HuH-7 (cell line): ENCODE results near the gene BRICD5.

ENCODE experiments used
- DNase-seq: peaks from one replicate; pipeline ENCODE4 v3.0.0; 2011; ENCODE audit warnings: low spot score

BRICD5 gene

DNA sequence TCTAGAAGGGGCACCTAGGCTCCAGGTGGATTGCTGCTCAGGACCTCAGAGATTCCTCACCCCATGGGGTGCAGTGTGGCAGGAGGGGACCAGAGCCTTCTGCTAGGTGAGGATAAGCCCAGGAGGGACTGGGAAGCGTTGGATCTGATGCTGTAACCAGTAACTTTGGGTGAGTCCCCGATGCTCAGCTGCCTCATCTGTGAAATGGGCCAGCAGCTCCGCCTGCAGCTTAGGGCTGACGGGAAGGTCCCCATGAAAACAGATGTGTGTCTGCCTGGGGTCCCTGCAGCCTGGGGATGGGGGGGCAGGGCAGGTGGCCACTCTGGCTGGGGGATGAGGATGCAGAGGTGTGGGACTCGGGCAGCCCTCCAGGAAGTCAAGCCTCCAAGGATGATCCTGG, 11.6 kb downstream of the BRICD5 start:
- DNase-seq = no peak

DNA sequence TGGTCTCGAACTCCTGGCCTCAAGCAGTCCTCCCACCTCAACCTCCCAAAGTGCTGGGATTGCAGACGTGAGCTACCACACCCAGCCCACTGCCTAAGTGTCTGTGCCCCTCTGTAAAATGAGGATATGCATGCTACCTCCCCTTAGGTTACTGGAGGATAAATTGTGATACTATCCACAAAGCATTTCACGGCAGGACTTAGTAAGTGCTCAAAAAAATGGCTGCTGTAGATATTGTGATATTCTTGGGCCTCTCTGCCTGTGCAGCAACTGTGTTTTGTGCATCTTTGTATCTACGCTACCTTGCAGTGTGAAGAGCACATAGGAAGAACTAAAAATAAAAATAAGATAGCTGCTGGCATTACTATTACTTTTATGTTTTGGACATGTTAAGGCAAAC, 12.4 kb downstream of the BRICD5 start:
- no peak for DNase-seq

DNA sequence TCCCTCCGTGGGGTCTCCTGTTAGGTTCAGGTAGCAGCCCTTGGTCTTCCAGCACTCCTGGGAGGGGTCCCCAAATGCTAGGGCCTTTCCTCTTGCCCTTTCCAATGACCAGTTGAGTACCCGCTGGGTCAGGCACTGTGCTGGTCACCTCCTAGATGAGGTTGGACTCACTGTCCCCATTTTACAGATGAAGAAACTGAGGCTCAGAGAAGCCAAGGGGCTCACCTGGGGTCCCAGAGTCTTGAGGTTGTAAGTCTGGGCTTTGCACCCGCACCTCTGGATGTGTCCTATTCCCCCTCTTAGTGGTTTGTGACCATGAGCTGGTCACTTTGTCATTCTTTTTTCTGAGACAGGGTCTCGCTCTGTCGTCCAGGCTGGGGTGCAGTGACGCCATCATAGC, 12.9 kb downstream of the BRICD5 start:
- no peak for DNase-seq

DNA sequence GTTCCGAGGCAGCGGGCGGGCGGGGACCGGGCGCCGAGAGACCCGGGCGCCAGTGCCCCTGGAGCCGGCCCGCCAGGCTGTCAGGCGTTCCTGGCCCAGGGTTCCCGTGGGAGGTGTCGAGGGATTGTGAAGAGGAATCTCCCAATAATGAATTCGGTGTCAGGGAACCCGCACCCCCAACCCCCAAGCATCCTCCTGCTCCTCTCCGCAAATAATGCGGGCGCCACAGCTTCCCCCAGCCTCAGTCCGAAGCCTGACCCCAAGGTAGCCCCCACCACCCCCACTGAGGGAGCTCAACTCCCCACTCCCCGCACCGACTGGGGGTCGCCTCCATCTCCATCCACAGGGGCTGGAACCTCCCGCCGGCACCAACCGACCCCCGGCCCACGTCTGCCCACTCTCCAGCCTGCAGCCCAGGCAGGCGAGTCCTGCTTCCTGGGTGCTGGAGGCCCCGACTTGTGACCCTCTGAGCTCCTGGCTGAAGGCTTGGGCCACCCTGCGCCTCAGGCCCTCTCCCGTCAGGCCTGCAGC, 13.6 kb downstream of the BRICD5 start:
- DNase-seq = no peak

DNA sequence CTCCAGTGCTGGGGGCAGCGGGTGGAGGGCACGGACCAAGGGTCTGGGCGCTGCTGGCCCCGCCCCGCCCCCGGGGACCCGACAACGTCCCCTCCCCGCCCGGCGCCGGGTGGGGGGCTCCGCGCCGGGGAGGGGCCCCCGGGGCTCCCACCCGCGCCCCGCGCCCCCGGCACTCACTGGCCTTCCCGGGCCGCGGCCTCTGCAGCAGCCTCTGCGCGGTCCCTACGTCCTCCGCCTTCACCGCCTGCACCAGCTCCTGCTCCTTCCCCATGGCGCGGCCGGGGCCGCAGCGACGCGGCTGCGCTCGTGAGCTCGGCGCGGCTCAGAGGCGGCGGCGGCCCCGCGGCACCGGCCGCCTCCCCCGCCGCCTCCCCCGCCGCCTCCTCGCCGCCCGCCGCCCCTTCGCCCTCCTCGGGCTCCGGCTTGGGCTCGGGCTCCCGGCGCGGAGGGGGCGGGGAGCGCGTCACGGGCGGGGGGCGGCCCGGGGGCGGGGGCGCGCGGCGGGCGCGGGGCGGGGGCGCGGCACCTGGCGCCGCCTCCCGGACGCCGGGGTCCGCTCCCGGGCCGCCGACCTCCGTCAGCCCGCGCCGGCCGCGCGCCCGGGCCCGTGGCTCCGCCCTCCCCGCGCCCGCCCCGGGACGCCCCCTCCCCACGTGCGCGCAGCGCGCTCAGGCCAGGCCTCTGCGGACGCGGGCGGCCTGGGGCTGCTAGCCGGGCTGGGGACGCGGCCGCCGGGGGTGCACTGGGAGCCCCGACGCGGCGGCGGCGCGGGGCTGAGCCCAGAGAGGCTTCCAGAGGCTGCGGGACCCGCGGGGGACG, 14.3 kb downstream of the BRICD5 start, which contains the start of gene CASKIN1:
TSS of gene CASKIN1 (minus strand) at position 444 of the 819 bp plus-strand sequence. CDS start at position 271, 173 bp downstream.
- DNase-seq = no peak

DNA sequence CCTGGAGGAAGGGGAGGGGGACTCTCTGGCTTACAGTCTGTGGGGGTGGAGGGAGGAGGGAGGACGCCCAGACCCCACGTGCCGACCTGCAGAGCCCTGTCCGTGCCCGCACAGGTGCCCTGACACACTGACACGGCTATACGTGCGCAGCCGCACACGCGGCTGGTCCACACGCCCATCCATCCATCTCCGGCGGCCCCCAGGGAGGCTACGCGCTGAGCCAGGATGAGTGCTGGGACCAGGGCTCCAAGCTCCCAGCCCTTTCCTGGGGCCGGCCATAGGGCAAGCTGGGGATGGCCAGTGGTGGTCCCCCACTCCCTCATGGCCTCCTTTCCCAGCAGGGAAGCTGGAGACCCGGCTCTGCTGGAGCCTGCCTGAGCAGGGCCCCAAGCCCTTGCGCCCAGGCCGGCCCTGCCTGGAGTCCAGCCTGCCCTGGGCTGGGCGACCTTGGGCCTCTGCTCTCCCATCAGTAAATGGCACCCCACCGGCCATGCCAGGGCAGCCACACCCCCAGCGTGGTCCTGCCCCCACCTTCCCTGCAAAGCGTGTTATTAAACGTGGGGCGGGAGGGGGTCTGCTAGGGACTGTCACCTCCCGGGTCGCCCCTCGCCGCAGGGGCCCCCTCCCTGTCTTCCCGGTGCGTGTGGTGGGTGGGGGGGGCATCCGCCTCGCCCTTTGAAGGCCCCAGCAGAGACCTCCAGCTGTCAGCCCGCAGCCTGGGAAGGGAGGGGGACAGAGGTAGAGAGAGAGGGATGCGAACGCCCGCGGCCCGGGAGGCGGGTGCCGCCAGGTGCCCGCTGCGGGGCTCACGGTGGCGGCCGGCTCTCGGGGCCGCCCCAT, 15.1 kb downstream of the BRICD5 start:
- DNase-seq = no peak

DNA sequence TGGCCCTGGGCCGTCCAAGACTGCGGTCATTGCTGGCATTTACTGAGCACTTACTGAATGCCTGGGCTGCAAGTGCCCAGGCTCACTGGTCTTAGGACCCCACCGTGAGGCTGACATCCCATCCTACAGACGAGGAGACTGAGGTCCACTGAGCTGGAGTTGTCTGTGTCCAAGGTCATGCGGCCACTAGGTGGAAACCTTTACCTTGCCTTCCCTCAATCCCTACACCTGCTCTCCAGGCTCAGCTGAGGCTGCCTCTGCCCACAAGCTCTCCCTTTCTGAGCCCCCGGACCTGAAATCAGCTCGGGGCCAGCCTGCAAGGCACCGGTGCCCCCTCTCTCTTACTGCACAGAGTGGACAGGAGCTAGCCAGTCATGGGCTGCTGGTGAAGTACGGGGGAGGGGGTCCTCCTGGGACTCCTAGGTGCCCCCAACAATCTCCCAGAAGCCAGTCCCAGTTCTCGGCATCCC, 15.8 kb downstream of the BRICD5 start:
- DNase-seq = peak; percentile 93

DNA sequence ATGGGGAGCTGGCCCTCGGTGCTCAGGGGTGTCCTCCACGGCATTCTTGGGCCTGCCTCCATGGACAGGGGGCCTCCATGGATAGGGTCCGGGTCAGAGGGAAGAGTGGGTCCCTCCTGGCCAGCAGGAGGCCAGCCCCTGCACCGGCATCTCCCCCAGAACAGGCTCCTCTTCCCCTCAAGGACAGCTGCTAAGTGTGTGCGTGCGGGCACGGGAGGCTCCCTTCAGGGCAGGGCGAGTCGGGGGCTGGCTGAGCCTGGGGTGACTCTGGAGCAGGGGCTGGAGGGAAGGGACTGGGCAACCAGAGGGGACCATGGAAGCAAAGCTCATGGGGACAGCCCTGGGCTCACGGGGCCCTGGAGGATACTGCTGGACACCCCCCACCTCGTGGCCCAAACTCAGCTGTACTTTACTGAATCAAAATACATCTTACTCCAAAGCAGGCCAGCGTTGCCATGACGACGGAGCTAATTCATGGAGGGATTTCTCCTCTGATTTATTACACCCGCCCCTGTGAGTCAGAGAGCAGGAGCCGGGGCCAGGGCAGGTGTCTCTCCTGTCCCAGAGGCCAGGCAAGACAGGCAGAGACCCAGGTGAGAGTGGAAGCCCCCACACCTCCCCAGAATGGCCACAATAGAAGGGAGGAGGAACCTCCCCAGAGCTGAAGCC, 16.4 kb downstream of the BRICD5 start:
- DNase-seq = no peak

DNA sequence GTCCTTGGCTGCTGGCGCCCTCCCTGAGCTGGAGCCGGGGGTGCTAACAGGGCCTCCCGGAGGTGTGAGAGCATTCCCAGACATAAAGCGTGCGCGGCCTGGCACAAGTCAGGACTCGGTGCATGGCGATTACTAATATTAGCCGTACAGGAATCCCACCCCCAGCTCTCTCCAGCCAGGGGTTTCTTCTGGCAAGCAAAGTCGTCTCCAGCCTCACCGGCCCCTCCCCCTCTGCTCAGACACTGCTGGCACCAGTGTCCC, 19.3 kb downstream of the BRICD5 start:
- DNase-seq = no peak

DNA sequence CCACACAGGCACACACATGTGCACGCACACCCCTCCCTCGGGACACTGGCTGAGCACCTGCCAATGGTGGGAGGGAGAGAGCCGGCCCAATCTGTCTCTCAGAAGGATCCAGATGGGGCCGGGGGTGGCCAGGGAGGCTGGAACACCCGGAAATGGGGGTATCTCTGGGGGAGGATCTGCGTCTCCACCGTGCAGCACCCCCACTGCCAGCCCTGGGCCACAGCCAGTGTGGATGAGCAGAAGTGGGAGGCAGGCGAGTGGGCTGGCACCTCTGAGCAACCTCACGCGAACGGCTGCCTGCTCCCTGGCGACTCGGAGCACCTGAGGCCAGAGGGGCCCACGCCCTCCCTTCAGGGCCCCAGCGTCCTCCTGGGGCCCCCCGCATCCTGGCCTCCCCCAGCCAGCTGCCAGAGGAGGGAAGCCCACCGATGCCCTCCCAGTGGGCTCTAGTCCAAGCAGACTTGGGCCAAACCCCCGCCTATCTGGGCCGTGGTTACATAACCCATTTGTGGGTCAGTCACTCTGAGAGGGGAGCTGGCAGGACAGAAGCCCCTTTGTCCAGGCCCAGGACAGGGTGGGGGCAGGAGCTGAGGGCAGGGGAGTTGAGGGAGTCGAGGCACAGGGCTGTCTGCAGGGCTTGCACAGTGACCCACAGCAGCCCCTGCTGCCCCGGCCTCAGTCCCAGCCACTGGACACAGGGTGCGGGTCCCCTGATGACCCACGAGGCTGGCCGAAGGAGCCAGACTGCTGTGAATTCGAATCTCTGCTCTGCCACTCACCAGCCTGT, 19.8 kb downstream of the BRICD5 start:
- DNase-seq = no peak

DNA sequence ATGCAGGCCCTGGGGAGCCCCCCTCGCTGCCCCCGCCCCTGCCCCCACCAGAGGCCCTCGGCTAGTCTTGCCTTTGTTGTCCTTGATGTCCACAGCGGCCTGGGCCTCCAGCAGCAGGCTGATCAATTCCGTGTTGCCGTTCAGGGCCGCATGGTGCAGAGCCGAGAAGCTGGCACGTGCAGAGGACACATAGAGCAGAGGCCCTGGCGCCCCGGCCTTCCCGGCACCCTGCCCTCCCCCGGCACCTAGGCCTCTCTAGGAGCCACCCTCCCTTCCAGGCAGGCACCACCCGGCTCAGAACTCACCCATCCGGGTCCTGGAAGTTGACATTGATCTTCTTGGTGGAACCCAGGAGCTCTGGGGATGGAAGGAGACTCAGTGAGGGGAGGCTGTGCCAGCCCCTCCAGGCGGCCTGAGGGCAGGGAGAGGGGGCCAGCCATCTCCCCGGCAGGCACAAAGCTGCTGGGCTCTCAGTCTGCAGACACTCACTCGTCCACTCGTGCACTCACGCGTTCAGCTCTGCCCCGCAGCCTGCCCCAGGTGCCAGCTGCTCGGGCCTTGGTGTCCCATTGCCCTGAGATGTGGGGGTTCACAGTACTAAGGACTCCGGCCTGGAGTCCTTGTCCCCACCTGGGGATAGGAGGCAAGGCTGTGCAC, 20.5 kb downstream of the BRICD5 start:
- DNase-seq = no peak

DNA sequence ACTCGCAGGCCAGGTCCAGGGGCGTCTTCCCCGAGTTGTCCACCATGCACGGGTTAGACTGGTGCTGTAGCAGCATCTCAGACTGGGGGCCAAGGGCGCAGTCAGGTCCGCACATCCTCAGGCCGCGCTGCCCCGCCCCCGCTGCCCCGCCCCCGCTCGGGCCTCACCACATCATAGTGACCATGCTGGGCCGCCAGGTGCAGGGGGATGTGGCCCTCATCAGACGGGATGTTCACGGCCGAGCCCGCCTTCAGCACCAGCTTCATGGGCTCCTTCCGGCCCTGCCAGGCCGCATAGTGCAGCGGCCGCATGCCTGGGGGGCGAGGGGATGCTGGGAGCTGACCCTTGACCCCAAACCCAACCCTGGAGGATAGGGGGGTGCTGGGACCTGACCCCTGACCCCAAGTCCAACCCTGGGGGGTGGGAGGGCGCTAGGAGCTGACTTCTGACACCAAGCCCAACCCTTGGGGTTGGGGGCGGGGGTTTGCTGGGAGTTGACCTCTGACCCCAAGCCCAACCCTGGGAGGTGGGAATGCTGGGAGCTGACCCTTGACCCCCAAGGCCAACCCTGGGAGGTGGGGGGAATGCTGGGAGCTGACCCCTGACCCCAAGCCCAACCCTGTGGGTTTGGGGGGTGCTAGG, 21.3 kb downstream of the BRICD5 start:
- DNase-seq = no peak

DNA sequence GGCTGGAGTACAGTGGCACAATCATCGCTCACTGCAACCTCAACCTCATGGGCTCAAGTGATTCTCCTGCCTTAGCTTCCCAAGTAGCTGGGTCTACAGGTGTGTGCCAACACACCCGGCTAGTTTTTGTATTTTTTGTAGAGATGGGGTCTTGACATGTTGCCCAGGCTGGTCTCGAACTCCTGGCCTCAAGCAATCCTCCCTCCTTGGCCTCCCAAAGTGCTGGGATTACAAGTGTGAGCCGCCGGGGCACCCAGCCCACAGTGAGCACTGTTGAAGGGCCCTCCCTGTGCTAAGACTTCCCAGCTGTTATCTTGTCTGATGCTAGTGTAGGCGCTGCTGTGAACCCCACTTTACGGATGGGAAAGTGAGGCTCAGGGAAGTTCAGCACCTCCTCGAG, 22.3 kb downstream of the BRICD5 start:
- no peak for DNase-seq

DNA sequence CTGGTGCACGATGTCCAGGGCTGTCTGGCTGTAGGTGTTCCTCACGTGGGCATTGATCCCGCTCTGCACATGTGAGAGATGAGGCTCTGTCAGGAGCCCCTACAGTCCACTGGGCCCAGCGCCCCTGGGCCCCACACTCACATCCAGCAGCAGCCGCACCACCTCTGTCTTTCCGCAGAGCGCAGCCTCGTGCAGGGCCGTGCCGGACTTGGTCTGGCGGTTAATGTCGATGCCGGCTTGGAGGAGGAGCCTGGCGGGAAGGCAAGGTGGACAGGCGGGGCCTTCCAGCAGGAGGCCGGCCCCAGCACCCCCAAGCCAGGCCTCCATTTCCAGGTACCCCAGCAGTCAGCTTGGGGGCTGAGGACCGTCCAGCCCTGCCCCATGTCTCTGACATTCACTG, 23.5 kb downstream of the BRICD5 start:
- no peak for DNase-seq

DNA sequence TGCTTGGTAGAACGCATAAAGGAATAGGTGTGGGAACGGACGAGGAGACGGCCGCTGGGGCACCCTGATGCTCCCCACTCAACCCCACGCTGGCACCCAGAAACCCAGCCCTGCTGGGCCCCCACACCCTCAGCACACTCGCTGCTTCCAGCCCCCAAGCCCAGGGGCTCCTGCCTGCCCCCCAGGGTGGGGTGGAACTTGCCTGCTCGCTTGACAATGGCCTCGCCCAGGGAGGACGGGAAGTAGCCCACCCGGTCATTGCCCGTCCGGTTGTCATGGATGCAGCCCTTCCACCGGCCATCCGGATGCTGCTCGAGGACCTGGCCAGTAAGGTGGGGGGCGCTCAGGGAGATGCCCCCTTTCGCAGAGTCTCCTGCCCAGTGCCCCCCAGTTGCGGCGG, 24.2 kb downstream of the BRICD5 start:
- no peak for DNase-seq

DNA sequence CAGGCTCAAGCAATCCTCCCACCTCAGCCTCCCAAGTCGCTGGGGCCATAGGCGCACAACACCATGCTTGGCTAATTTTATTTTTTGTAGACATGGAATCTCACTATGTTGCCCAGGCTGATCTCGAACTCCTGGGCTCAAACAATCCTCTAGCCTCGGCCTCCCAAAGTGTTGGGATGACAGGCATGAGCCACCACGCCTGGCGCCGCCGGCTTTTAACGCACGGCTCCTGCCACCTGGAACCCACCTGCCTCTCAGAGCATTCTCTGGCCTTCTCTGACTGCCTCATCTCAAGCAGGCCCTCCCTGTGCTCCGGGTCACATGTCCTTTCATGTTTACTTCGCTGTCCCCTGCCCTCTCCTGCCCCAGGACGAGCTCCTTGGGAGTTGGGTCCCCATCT, 24.6 kb downstream of the BRICD5 start:
- no peak for DNase-seq

DNA sequence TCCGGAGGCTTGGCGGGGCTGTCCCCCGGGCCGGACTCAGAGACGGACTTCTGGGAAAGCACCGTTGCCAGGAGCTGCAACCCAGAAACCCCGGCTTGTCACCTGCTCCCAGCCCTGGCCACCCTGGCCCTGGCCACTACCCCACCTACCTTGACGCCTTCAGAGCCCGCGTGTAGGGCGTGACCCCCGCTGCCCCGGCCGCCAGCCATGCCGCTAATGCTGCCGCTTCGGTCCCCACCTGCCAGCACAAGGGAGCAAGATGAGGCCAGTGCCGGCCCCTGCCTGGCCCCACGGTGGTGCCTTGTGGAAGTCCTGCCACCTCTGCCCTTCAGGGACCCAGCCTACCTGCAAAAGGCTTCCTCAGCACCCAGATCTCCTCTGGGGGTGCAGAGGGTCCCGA, 25.7 kb downstream of the BRICD5 start:
- DNase-seq = no peak

DNA sequence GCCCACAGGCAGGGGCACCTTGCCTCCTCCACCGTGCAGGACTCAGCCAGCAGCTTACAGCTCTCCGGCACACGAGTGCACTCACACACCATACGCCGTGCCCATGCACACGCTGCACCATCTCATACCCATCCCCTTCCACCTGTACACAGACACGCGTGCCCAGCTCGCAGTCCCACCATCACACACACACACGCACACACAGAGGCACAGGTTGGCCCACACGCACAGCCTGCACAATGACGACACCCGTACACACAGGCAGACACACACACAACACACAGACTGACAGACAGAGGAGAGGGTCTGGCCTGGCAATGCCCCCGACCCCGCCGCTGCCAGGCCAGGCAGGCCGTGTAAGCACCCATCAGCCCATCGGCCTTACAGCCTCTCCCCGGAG, 26.3 kb downstream of the BRICD5 start:
- no peak for DNase-seq

DNA sequence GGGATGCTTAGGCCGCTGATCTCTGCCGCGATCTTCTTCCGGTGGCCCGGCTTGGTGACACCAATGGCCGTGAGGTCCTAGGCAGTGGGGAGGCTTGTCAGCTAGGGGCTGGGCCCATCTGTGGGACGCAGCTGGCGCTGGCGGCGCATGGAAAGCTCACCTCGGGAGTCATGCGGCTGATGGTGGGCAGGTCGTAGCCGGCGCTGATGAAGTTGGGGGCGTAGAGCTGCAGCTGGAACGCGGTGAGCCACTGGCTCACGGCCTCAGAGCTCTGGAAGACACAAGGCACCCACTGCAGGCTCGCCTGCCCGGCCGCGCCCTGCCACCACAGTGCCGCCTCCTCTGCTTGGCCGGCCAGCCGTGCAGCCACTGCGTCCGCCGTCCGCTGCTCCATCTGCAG, 27.0 kb downstream of the BRICD5 start:
- no peak for DNase-seq

DNA sequence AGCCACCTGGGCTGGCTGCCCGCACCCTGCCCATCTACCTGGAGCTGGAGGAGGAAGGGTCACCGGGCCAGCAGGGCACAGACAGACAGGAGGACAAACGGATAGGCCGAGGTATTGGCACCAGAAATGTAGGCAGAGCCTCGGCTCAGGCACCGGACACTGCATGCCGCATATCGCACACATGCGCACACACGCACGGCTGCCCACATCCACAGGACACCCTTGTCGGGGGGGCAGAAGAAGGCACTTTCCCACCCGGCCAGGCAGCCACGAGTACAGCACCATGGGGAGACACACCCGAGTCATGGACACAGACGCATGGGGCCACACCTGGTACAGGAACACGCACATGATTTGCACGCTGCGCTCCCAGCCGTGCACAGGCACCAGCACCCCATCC, 28.7 kb downstream of the BRICD5 start:
- no peak for DNase-seq
